HUES48 (cell line): ENCODE data around the gene TNS3.

Source experiments
- H3K27ac ChIP-seq: one replicate; pipeline ENCODE4 v1.7.0; 2013; ENCODE audit warnings: low read depth, low read length, inconsistent platforms
- H3K27me3 ChIP-seq: 2 replicates; pipeline ENCODE4 v1.6.1; 2013; ENCODE audit warnings: mild to moderate bottlenecking, low read length; ENCODE audit not compliant: control insufficient read depth, insufficient read depth
- H3K36me3 ChIP-seq: 2 replicates; pipeline ENCODE4 v1.6.1; 2013; ENCODE audit warnings: low read length; ENCODE audit not compliant: control insufficient read depth, insufficient read depth
- H3K4me1 ChIP-seq: 2 replicates; pipeline ENCODE4 v1.6.1; 2013; ENCODE audit warnings: mild to moderate bottlenecking, low read length; ENCODE audit not compliant: control insufficient read depth, insufficient read depth
- H3K4me3 ChIP-seq: 2 replicates; pipeline ENCODE4 v1.5.1; 2013; ENCODE audit warnings: mild to moderate bottlenecking, low read depth, low read length
- H3K9ac ChIP-seq: 2 replicates; pipeline ENCODE4 v1.6.1; 2013; ENCODE audit warnings: mild to moderate bottlenecking, low read depth, low read length, moderate library complexity
- H3K9me3 ChIP-seq: 2 replicates; pipeline ENCODE4 v1.6.1; 2013; ENCODE audit warnings: low read length; ENCODE audit not compliant: control insufficient read depth, insufficient read depth

The TNS3 gene

DNA sequence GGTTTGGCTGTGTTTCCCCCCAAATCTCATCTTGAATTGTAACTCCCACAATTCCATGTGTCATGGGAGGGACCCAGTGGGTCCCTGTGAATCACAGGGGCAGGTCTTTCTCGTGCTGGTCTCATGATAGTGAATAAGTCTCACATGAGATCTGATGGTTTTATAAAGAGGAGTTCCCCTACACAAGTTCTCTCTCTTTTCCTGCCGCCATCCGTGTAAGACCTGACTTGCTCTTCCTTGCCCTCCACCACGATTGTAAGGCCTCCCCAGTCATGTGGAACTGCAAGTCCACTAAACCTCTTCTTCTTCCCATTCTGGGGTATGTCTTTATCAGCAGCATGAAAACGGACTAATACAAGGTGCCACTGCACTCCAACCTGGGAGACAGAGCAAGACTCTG lies 329.2 kb downstream of the TNS3 start:
- Histone ChIP-seq H3K27me3 (peaks cover 22% of the 10 kb centered on the region), H3K4me3 (no peak overlapping the region), H3K9ac (no peak overlapping the region), H3K4me1 (0 out of 2 replicates have a peak, but pooled peaks cover 5% of the 10 kb centered on the region), H3K36me3 (no peaks in the 10 kb centered on the region), H3K27ac (no peak overlapping the region), H3K9me3 (0 out of 2 replicates have a peak, but pooled peaks cover 3% of the 10 kb centered on the region)

DNA sequence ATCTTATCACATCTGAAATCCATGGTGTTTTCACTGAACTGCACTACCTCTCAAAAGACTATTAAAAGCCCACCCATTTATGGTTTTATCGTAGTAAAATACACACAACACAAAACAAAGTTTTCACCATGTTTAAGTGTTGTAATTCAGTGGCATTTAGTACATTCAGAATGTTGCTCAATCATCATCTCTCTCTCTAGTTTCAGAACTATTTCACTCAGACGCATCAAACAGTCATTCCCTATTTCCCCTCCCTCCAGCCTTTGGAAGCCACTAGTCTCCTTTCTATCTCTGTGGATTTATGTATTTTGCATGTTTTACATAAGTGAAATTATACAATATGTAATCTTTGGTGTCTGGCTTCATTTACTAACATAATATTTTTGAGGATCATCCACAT lies 332.6 kb downstream of the TNS3 start:
- no peaks in the 10 kb centered on the region for H3K36me3 ChIP-seq
- H3K27ac ChIP-seq = no peak overlapping the region
- H3K4me3 ChIP-seq = no peak overlapping the region
- 0 out of 2 replicates have a peak, but pooled peaks cover 5% of the 10 kb centered on the region for H3K4me1 ChIP-seq
- peaks cover 11% of the 10 kb centered on the region for H3K27me3 ChIP-seq
- H3K9me3 ChIP-seq = 0 out of 2 replicates have a peak, but pooled peaks cover 3% of the 10 kb centered on the region
- no peak overlapping the region for H3K9ac ChIP-seq

DNA sequence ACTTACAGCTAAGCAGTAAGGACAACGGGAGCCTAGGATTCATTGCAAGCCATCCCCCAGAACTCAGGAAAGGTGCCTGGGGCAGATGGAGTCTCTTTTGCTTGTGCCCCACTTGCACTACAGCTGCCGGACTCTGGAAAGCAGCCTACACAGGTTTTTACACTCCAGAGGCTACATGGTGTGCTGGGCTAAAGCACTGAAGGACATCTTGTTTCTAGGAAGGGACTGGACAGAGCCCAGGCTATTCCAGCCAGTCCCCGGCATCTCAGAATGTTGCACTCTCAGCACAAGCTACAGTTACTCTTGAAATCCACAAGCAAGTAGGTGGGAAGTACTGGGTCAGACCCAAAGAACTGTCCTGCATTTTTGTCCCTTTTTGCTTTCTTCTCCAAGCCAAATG lies 333.1 kb downstream of the TNS3 start:
- peaks cover 8% of the 10 kb centered on the region for H3K27me3 ChIP-seq
- 0 out of 2 replicates have a peak, but pooled peaks cover 4% of the 10 kb centered on the region for H3K4me1 ChIP-seq
- no peaks in the 10 kb centered on the region for H3K36me3 ChIP-seq
- no peak overlapping the region for H3K9ac ChIP-seq
- H3K27ac ChIP-seq = no peak overlapping the region
- no peak overlapping the region for H3K4me3 ChIP-seq
- 0 out of 2 replicates have a peak, but pooled peaks cover 3% of the 10 kb centered on the region for H3K9me3 ChIP-seq

GRCh38 chr7:47247132-47247531 lies 334.8 kb downstream of the TNS3 start:
- no peaks in the 10 kb centered on the region for H3K27me3 ChIP-seq
- H3K9me3 ChIP-seq = 0 out of 2 replicates have a peak, but pooled peaks cover 3% of the 10 kb centered on the region
- no peak overlapping the region for H3K9ac ChIP-seq
- no peaks in the 10 kb centered on the region for H3K36me3 ChIP-seq
- H3K4me3 ChIP-seq = no peak overlapping the region
- H3K4me1 ChIP-seq = no peaks in the 10 kb centered on the region
- H3K27ac ChIP-seq = no peak overlapping the region

GRCh38 chr7:47244692-47245091 lies 337.2 kb downstream of the TNS3 start:
- H3K4me1 ChIP-seq = no peaks in the 10 kb centered on the region

DNA sequence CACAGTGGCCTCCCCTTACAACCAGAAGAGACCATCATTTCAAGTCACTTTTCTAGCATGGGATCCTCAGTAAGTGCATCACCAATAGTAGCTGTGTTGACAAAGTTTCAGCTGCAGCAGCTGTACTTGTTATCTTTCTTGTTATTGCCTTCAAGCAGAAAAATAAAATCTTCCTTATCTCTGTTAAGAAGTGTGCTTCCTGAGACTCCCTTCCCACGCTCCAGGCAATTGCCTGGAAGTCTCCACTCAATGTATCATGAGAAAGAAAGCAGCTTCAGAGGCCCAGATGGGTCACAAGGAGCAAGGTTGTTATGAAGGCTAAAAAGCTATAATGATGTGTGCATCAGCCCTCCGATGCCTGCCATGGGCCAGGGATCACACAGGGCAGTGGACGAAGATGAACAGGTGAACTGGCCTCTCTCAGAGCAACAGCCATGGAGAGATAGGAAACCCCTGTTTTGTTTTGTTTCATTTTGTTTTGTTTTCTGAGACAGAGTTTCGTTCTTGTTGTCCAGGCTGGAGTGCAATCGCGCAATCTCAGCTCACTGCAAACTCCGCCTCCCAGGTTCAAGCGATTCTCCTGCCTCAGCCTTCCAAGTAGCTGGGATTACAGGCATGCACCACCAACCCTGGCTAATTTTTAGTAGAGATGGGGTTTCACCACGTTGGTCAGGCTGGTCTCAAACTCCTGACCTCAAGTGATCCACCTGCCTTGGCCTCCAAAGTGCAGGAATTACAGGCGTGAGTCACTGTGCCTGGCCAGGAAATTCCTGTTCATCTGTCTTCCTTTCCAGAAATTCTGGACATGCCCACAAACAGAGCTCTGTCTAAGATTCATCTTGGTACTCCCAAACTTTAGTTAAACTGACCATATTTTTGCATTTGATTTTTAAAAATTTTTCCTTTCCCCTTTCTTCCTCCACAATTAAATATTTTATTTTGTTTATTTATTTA lies 340.5 kb downstream of the TNS3 start:
- H3K4me1 ChIP-seq = no peaks in the 10 kb centered on the region
- H3K36me3 ChIP-seq = no peaks in the 10 kb centered on the region
- no peak overlapping the region for H3K9ac ChIP-seq
- no peak overlapping the region for H3K4me3 ChIP-seq
- H3K27ac ChIP-seq = no peak overlapping the region
- no peaks in the 10 kb centered on the region for H3K9me3 ChIP-seq
- no peaks in the 10 kb centered on the region for H3K27me3 ChIP-seq

More at GRCh38 chr7:47244692-47245091, 337.2 kb downstream of the TNS3 start:
- Histone ChIP-seq H3K9ac (no peak overlapping the region), H3K36me3 (no peaks in the 10 kb centered on the region), H3K9me3 (no peaks in the 10 kb centered on the region), H3K27me3 (no peaks in the 10 kb centered on the region), H3K4me3 (no peak overlapping the region), H3K27ac (no peak overlapping the region)

DNA sequence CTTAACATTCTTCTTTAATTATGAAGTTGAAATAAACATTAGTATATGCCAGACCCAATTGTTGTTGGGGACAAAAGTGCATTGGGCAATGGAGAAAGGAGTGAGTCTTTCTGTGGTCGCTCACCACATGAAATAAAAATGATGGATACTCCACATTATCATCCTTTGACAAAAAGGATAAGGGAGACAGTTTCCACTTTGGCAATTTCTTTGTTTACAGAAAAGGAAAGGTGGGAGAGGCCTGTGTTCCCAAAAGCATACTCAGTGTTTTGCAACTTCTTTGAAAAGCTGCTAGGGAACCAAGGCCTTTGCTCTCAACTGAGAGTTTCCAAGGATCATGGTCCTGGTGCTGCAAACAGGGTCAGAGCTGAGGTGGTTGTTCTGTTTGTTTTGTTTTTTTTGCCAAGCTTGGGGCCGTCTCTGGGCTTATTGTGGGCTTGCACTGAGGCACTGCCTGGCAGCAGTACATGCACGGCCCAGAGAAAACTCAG lies 341.9 kb downstream of the TNS3 start:
- Histone ChIP-seq H3K36me3 (no peaks in the 10 kb centered on the region), H3K4me1 (no peaks in the 10 kb centered on the region), H3K4me3 (no peak overlapping the region)

DNA sequence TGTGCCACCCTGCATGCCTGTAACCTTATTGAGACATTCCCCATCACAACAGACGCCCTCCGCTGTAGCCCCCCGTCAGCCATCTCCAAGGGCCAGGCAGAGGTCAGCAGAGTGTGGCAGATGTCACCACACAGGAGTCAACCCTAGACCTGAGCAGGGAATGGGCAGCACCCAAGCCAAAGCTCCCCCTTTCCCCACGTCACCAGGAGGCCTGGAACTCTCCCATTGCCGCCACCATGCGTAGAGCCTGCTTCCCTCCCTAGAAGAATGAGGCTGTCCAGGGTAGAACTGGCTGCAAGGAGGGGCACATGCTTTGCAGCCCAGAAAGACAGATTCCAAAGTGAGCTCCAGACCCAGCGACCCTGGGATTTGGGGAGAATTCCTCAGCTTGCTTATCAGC lies 342.9 kb downstream of the TNS3 start:
- Histone ChIP-seq H3K4me1 (no peaks in the 10 kb centered on the region), H3K9me3 (no peaks in the 10 kb centered on the region), H3K4me3 (no peak overlapping the region), H3K27ac (no peak overlapping the region), H3K9ac (no peak overlapping the region), H3K27me3 (no peaks in the 10 kb centered on the region), H3K36me3 (no peaks in the 10 kb centered on the region)

More for the DNA sequence above, 341.9 kb downstream of the TNS3 start:
- H3K9me3 ChIP-seq = no peaks in the 10 kb centered on the region
- H3K9ac ChIP-seq = no peak overlapping the region
- no peaks in the 10 kb centered on the region for H3K27me3 ChIP-seq
- H3K27ac ChIP-seq = no peak overlapping the region

- H3K9ac ChIP-seq = no peak overlapping the region
- no peak overlapping the region for H3K27ac ChIP-seq
- no peaks in the 10 kb centered on the region for H3K27me3 ChIP-seq
- H3K9me3 ChIP-seq = no peaks in the 10 kb centered on the region
- H3K36me3 ChIP-seq = no peaks in the 10 kb centered on the region
- no peaks in the 10 kb centered on the region for H3K4me1 ChIP-seq
- no peak overlapping the region for H3K4me3 ChIP-seq
Observed at GRCh38 chr7:47236480-47237129, 345.3 kb downstream of the TNS3 start.

DNA sequence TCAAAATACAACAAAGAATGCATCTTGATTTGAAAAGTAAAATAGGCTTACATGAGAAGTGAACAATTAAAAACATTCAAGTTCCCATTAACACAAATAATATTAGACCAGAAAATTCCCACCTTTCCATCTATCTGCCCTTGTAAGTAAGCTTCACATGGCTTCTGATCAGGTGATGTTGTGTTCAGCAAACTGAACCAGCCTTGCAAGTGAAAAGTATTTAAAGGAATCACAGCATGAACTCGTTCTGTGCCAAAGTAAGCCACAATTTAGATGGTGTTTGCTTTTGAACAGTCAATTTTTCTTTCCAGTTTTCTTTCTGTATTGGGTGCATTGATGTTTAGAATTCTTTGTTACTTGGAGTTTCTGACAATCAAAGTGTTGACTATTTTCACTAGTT lies 347.9 kb downstream of the TNS3 start:
- Histone ChIP-seq H3K9ac (no peak overlapping the region), H3K9me3 (no peaks in the 10 kb centered on the region), H3K4me3 (no peak overlapping the region), H3K27me3 (no peaks in the 10 kb centered on the region), H3K27ac (no peak overlapping the region), H3K36me3 (no peaks in the 10 kb centered on the region), H3K4me1 (no peaks in the 10 kb centered on the region)
